Dermis blood vessel endothelial cell (primary cell): ENCODE data around the gene HMGA1. TPM values are rescaled to one million over a fixed set of nuclear protein-coding genes. Genes with fewer than 3 reads are reported as not detected.

Experiments used
- total RNA-seq: library from RNA; depleted of rRNA; stranded (reverse); fragments of >200 nt; gene quantifications from 2 replicates; pipeline ENCODE4 v1.2.3, GENCODE V29; 2014

Gene HMGA1
- total RNA-seq, 1 donor from 2014 or later, result 46.5 TPM

Other genes starting within 250 kb of the HMGA1 start
- not detected in 2 replicates for gene GRM4, start 90.8 kb upstream of the HMGA1 start, total RNA-seq
- 16.4 and 24.3 TPM in 2 replicates for gene SMIM29, start 12.1 kb downstream of the HMGA1 start, total RNA-seq
- gene NUDT3, start 155.8 kb downstream of the HMGA1 start, total RNA-seq, result 24.3 and 33.9 TPM in 2 replicates
- 899 and 3,703 TPM in 2 replicates for gene RPS10, start 189.2 kb downstream of the HMGA1 start, total RNA-seq
- not detected in 2 replicates for gene PACSIN1, start 229.2 kb downstream of the HMGA1 start, total RNA-seq